Measurements from ENCODE around the gene C11orf98.
"Not testable (repeated sequence)": the region's sequence is repeated elsewhere in the genome, so short reads cannot be mapped to it uniquely, and the experiment has no call there.

C11orf98 gene

GRCh38 chr11:62648967-62649364 is 16.0 kb downstream of the C11orf98 start:
- DNase-seq: no peak

GRCh38 chr11:62648185-62648966 is 16.6 kb downstream of the C11orf98 start:
- DNase-seq: no peak

GRCh38 chr11:62647609-62648005 is 17.4 kb downstream of the C11orf98 start:
- no peak for DNase-seq

- no peak for DNase-seq
Observed at GRCh38 chr11:62646825-62647608, 18.0 kb downstream of the C11orf98 start.

- peak; percentile 96 for DNase-seq
Observed at GRCh38 chr11:62645946-62646824, 18.8 kb downstream of the C11orf98 start, which contains the start of gene GANAB. Gene GANAB, minus strand, starts transcription at chr11:62646613. Its CDS starts 14 bp downstream, at chr11:62646599.

GRCh38 chr11:62645671-62645945 is 19.4 kb downstream of the C11orf98 start:
- DNase-seq: no peak

GRCh38 chr11:62644220-62644619 is 20.8 kb downstream of the C11orf98 start:
- DNase-seq: no peak

- no peak for DNase-seq
Observed at GRCh38 chr11:62632492-62632891, 32.5 kb downstream of the C11orf98 start.

- no peak for DNase-seq
Observed at GRCh38 chr11:62627713-62628112, 37.3 kb downstream of the C11orf98 start.

- DNase-seq: no peak
Observed at GRCh38 chr11:62622476-62623089, 42.4 kb downstream of the C11orf98 start.

GRCh38 chr11:62621567-62622470 is 43.2 kb downstream of the C11orf98 start, which contains the start of gene B3GAT3:
Gene B3GAT3, minus strand, starts transcription at chr11:62621986. Its CDS starts 39 bp downstream, at chr11:62621947.
- peak; percentile 96 for DNase-seq

GRCh38 chr11:62621027-62621566 is 43.9 kb downstream of the C11orf98 start:
- no peak for DNase-seq

GRCh38 chr11:62616957-62617356 is 48.1 kb downstream of the C11orf98 start:
- not testable (repeated sequence) for DNase-seq

GRCh38 chr11:62615521-62615920 is 49.5 kb downstream of the C11orf98 start:
- DNase-seq: no peak

- no peak for DNase-seq
Observed at GRCh38 chr11:62614275-62614674, 50.7 kb downstream of the C11orf98 start.

- no peak for DNase-seq
Observed at GRCh38 chr11:62613291-62613778, 51.7 kb downstream of the C11orf98 start.

Data from central memory CD4-positive, alpha-beta T cell (primary cell).